Gastrocnemius medialis (tissue), 4 donors: Measurements from ENCODE around the gene PAOX. TPM values are rescaled to one million over a fixed set of nuclear protein-coding genes. Genes with fewer than 3 reads are reported as not detected.

Experiments
- ATAC-seq, 2 donors: fragments of 150-250 bp; one replicate each; pipeline ENCODE4 v1.9.1; 2016
- DNase-seq, 2 donors: peaks; one replicate each; pipeline ENCODE4 v3.0.0-alpha.2; 2019
- H3K27ac ChIP-seq, 4 donors: fragments of 200-600 bp; sonication (generic); 1 replicate in 1 of 4; 2 replicates in 3 of 4; pipeline ENCODE4 v1.5.1; 2016 to 2018; ENCODE audit warnings: mild to moderate bottlenecking in 2 of 4, moderate library complexity in 1 of 4
- H3K27me3 ChIP-seq, 3 donors: fragments of 200-600 bp; sonication (generic) in 2 of 3; 1 replicate in 1 of 3; 2 replicates in 2 of 3; pipeline versions ENCODE4 v1.5.1 to v1.6.0; 2016 to 2019; ENCODE audit warnings: mild to moderate bottlenecking in 1 of 3, moderate library complexity in 1 of 3
- H3K36me3 ChIP-seq, 2 donors: fragments of 200-600 bp; sonication (generic) in 1 of 2; one replicate each; pipeline ENCODE4 v1.5.1; 2017 to 2018
- H3K4me1 ChIP-seq, 2 donors: fragments of 200-600 bp; sonication (generic) in 1 of 2; one replicate each; pipeline ENCODE4 v1.5.1; 2016 to 2017; ENCODE audit warnings: mild to moderate bottlenecking in 2 of 2
- H3K4me3 ChIP-seq, 4 donors: fragments of 200-600 bp; sonication (generic) in 3 of 4; 1 replicate in 1 of 4; 2 replicates in 3 of 4; pipeline ENCODE4 v1.5.1; 2016 to 2019; ENCODE audit warnings: mild to moderate bottlenecking in 2 of 4
- H3K9me3 ChIP-seq, 3 donors: fragments of 200-600 bp; sonication (generic) in 2 of 3; 1 replicate in 1 of 3; 2 replicates in 2 of 3; pipeline ENCODE4 v1.5.1; 2016 to 2019
- POLR2A ChIP-seq, 2 donors: fragments of 450-650 bp; IDR thresholded peaks; one replicate each; pipeline ENCODE4 v1.6.1; 2017; ENCODE audit warnings: antibody characterized with exemption in 2 of 2, mild to moderate bottlenecking in 2 of 2, moderate library complexity in 2 of 2
- in situ Hi-C, 4 donors: fragments of 200-750 bp; cut with MboI; loops; one replicate each; pipeline versions ENCODE4 v1.15.0 to v1.8.0; 2017; ENCODE audit warnings: low sequenced_read_pairs in 4 of 4
- intact Hi-C: fragments of 100-400 bp; cut with DNase I; formaldehyde crosslinking; loops from one replicate; pipeline ENCODE4 v1.15.1; 2023; ENCODE audit warnings: low total_unique reads
- total RNA-seq, 4 donors: library from RNA; depleted of rRNA; stranded (reverse); fragments of >200 nt; gene quantifications; one replicate each; pipeline versions ENCODE4 v1.1.0 to v1.2.3, GENCODE V29; 2016
- TF ChIP-seq, protein P1 (sequence below), 5 experiments: fragments of 450-650 bp in 3 of 5; fragments of 200-600 bp in 2 of 5; sonication (generic) in 2 of 5; IDR thresholded peaks in 4 of 5; conservative IDR thresholded peaks in 1 of 5; 1 replicate in 4 of 5; 2 replicates in 1 of 5; pipeline ENCODE4 v1.5.1; 2016 to 2019; ENCODE audit warnings: antibody characterized with exemption in 5 of 5, mild to moderate bottlenecking in 3 of 5, moderate library complexity in 3 of 5

The PAOX gene
- total RNA-seq, 4 donors from 2014 or later: 4.9 to 7.7 (median 6.7) TPM

GRCh38 chr10:133391761-133392518 lies 12.9 kb downstream of the PAOX start:
- no peak overlapping the region for H3K4me3 ChIP-seq
- no peaks in the 10 kb centered on the region for H3K27me3 ChIP-seq
- in situ Hi-C loops (no loop called here), intact Hi-C loops (loop anchor here (5.0 kb wide), 1 partner anchor 130 kb away; no protein-coding TSS in a partner anchor)
- H3K4me1 ChIP-seq: peaks cover 9 to 11% of the 10 kb centered on the region in 2 donors
- TF ChIP-seq POLR2A (IDR thresholded peaks at IDR 0.05): no peak
- TF ChIP-seq, protein P1, sequence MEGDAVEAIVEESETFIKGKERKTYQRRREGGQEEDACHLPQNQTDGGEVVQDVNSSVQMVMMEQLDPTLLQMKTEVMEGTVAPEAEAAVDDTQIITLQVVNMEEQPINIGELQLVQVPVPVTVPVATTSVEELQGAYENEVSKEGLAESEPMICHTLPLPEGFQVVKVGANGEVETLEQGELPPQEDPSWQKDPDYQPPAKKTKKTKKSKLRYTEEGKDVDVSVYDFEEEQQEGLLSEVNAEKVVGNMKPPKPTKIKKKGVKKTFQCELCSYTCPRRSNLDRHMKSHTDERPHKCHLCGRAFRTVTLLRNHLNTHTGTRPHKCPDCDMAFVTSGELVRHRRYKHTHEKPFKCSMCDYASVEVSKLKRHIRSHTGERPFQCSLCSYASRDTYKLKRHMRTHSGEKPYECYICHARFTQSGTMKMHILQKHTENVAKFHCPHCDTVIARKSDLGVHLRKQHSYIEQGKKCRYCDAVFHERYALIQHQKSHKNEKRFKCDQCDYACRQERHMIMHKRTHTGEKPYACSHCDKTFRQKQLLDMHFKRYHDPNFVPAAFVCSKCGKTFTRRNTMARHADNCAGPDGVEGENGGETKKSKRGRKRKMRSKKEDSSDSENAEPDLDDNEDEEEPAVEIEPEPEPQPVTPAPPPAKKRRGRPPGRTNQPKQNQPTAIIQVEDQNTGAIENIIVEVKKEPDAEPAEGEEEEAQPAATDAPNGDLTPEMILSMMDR (IDR thresholded peaks at IDR 0.05 in 4 of 5, conservative IDR thresholded peaks at IDR 0.05 in 1 of 5): no peak
- H3K36me3 ChIP-seq: peaks cover 0 to 14% of the 10 kb centered on the region in 2 donors
- DNase-seq (no peak), ATAC-seq (no peak)
- H3K9me3 ChIP-seq: no peaks in the 10 kb centered on the region
- H3K27ac ChIP-seq: no peak overlapping the region

DNA sequence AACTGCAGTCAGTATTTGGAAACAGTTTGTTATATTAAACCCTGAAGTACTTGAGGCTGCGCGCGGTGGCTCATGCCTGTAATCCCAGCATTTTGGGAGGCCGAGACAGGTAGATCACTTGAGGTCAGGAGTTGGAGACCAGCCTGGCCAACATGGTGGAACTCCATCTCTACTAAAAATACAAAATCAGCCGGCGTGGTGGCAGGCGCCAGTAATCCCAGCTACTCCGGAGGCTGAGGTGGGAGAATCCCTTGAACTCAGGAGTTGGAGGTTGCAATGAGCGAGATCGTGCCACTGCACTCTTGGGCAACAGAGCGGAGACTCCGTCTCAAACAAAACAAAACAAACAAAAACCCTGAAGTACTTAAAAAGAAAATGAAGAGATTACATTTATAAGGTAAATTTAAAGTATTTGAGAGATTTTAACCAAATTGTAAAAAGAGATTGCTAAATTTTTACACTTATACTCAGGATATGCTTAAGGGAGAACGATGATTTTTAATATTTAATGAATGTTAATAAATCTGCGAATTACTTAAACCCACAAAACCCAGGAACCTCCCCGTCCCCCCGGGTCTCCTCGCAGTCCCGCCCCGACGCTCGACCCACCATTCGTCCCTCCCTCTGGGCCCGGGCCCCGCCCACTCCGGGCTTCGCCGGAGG lies 14.5 kb downstream of the PAOX start:
- H3K27ac ChIP-seq: peak overlapping the region; percentile 84 to 96 (median 90)
- in situ Hi-C loops (no loop called here), intact Hi-C loops (loop anchor here (1.0 to 5.0 kb wide), 4 partner anchors 14 to 131 kb away; partner anchors contain the start of genes ECHS1, PAOX, TUBGCP2 and ZNF511)
- H3K27me3 ChIP-seq: no peaks in the 10 kb centered on the region
- peaks cover 9 to 11% of the 10 kb centered on the region in 2 donors for H3K4me1 ChIP-seq
- H3K9me3 ChIP-seq: no peaks in the 10 kb centered on the region
- no peak for DNase-seq
- H3K36me3 ChIP-seq: peaks cover 0 to 23% of the 10 kb centered on the region in 2 donors
- no peak for ATAC-seq
- peak overlapping the region; percentile 84 to 99 (median 90) for H3K4me3 ChIP-seq
- TF ChIP-seq POLR2A (IDR thresholded peaks at IDR 0.05): no peak
- TF ChIP-seq, protein P1 (IDR thresholded peaks at IDR 0.05 in 4 of 5, conservative IDR thresholded peaks at IDR 0.05 in 1 of 5): no peak

GRCh38 chr10:133394064-133394663 lies 15.1 kb downstream of the PAOX start, which contains the start of gene MTG1:
MTG1 (plus strand) TSS chr10:133394157; CDS start chr10:133394221, 64 bp downstream.
- DNase-seq (peak; percentile 85 to 92), ATAC-seq (peak; percentile 95 to 97)
- in situ Hi-C loops (no loop called here), intact Hi-C loops (loop anchor here (1.0 to 5.0 kb wide), 4 partner anchors 15 to 132 kb away; partner anchors contain the start of genes ECHS1, PAOX, TUBGCP2 and ZNF511)
- peaks cover 0 to 29% of the 10 kb centered on the region in 2 donors for H3K36me3 ChIP-seq
- TF ChIP-seq, protein P1 (IDR thresholded peaks at IDR 0.05 in 4 of 5, conservative IDR thresholded peaks at IDR 0.05 in 1 of 5): peak; percentile 25 to 53 (median 44)
- peak; percentile 66 to 82 for TF ChIP-seq POLR2A (IDR thresholded peaks at IDR 0.05)
- H3K27me3 ChIP-seq: no peaks in the 10 kb centered on the region
- H3K4me3 ChIP-seq: peak within 1 kb of the TSS; percentile 84 to 99 (median 90)
- no peaks in the 10 kb centered on the region for H3K9me3 ChIP-seq
- H3K4me1 ChIP-seq: peaks cover 9 to 11% of the 10 kb centered on the region in 2 donors
- peak within 1 kb of the TSS; percentile 84 to 96 (median 90) for H3K27ac ChIP-seq

DNA sequence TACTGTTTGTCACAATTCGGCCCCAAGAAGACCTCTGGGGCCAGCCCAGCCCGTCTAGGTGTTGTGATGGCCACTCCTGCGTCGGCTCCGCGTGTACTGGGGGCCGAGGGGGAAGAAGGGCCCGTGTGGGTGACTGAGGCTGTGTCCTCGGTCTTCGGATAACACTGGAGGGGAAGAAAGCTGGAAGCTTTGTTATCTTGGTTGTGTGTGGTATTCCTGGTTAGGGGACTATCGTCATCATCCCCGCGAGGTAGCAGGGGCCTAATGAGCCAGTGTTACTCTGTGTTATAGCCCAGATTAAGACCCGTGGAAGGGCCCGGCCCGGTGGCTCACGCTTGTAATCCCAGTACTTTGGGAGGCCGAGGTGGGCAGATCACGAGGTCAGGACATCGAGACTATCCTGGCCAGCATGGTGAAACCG lies 15.7 kb downstream of the PAOX start:
- intact Hi-C loops: loop anchor here (1.0 to 5.0 kb wide), 4 partner anchors 16 to 133 kb away; partner anchors contain the start of genes ECHS1, PAOX, TUBGCP2 and ZNF511
- ATAC-seq: peak in 1 of 2 donors; percentile 4
- Histone ChIP-seq H3K4me3 (peak overlapping the region; percentile 84 to 99 (median 90)), H3K4me1 (peaks cover 9 to 11% of the 10 kb centered on the region in 2 donors), H3K9me3 (no peaks in the 10 kb centered on the region), H3K27me3 (no peaks in the 10 kb centered on the region), H3K36me3 (peaks cover 0 to 36% of the 10 kb centered on the region in 2 donors), H3K27ac (peak overlapping the region; percentile 84 to 96 (median 90))
- TF ChIP-seq, protein P1 (IDR thresholded peaks at IDR 0.05 in 4 of 5, conservative IDR thresholded peaks at IDR 0.05 in 1 of 5): no peak
- TF ChIP-seq POLR2A (IDR thresholded peaks at IDR 0.05): no peak
- in situ Hi-C loops: no loop called here
- no peak for DNase-seq
